Neural progenitor cell (in vitro differentiated cells): ENCODE results near the gene ANXA1. TPM values are rescaled to one million over a fixed set of nuclear protein-coding genes. Genes with fewer than 3 reads are reported as not detected.

ENCODE experiments used
- DNase-seq: peaks from one replicate; pipeline ENCODE4 v3.0.0-alpha.2; 2016; ENCODE audit warnings: low spot score
- H2AFZ ChIP-seq: fragments of 200-600 bp; sonication (generic); replicated peaks from 2 replicates; pipeline ENCODE4 v1.6.1; 2016; ENCODE audit warnings: antibody characterized with exemption
- H3F3A ChIP-seq: fragments of 200-600 bp; sonication (generic); 2 replicates; pipeline ENCODE4 v1.6.1; 2016; ENCODE audit warnings: antibody characterized with exemption, low read depth
- H3K27ac ChIP-seq: fragments of 200-600 bp; sonication (generic); 2 replicates; pipeline ENCODE4 v1.5.1; 2016; ENCODE audit warnings: mild to moderate bottlenecking
- H3K27me3 ChIP-seq: fragments of 200-600 bp; sonication (generic); 2 replicates; pipeline ENCODE4 v1.6.1; 2016; ENCODE audit warnings: mild to moderate bottlenecking, moderate library complexity
- H3K36me3 ChIP-seq: fragments of 200-600 bp; sonication (generic); 2 replicates; pipeline ENCODE4 v1.5.1; 2016
- H3K4me1 ChIP-seq: fragments of 200-600 bp; sonication (generic); 2 replicates; pipeline ENCODE4 v1.6.1; 2016; ENCODE audit warnings: mixed run types
- H3K4me2 ChIP-seq: fragments of 200-600 bp; sonication (generic); 2 replicates; pipeline ENCODE4 v1.6.1; 2016
- H3K4me3 ChIP-seq: fragments of 200-600 bp; sonication (generic); 2 replicates; pipeline ENCODE4 v1.5.1; 2016
- H3K79me2 ChIP-seq: fragments of 200-600 bp; sonication (generic); 2 replicates; pipeline ENCODE4 v1.6.1; 2016; ENCODE audit warnings: low read depth
- H3K9ac ChIP-seq: fragments of 200-600 bp; sonication (generic); 2 replicates; pipeline ENCODE4 v1.6.1; 2016
- H3K9me3 ChIP-seq: fragments of 200-600 bp; sonication (generic); 2 replicates; pipeline ENCODE4 v1.5.1; 2016; ENCODE audit warnings: low read depth
- H4K20me1 ChIP-seq: fragments of 200-600 bp; sonication (generic); 2 replicates; pipeline ENCODE4 v1.6.1; 2016; ENCODE audit warnings: low read depth
- H3K27ac Mint-ChIP-seq: 3 replicates; pipeline ENCODE4 v1.8.0; 2021; ENCODE audit warnings: mixed read lengths
- H3K27me3 Mint-ChIP-seq: 2 replicates; pipeline ENCODE4 v1.8.0; 2022; ENCODE audit warnings: low read depth, mild to moderate bottlenecking, inconsistent platforms, moderate library complexity, mixed read lengths; ENCODE audit not compliant: insufficient read depth
- H3K36me3 Mint-ChIP-seq: 3 replicates; pipeline ENCODE4 v1.8.0; 2021; ENCODE audit warnings: mixed read lengths
- H3K4me1 Mint-ChIP-seq: 3 replicates; pipeline ENCODE4 v1.8.0; 2021; ENCODE audit warnings: mixed read lengths
- H3K4me3 Mint-ChIP-seq: 3 replicates; pipeline ENCODE4 v1.8.0; 2021; ENCODE audit warnings: mild to moderate bottlenecking, moderate library complexity, mixed read lengths
- H3K9me3 Mint-ChIP-seq: 3 replicates; pipeline ENCODE4 v1.8.0; 2020; ENCODE audit warnings: mixed read lengths
- CTCF ChIP-seq: fragments of 200-600 bp; sonication (generic); IDR thresholded peaks from 2 replicates; pipeline ENCODE4 v1.5.1; 2017; ENCODE audit warnings: antibody characterized with exemption, mild to moderate bottlenecking
- EZH2 ChIP-seq: fragments of 200-600 bp; sonication (generic); IDR thresholded peaks from 2 replicates; pipeline ENCODE4 v1.6.1; 2017; ENCODE audit warnings: antibody characterized with exemption, mild to moderate bottlenecking, moderate library complexity
- EZH2phosphoT487 ChIP-seq: fragments of 200-600 bp; sonication (generic); IDR thresholded peaks from 2 replicates; pipeline ENCODE4 v1.6.1; 2017; ENCODE audit warnings: antibody characterized with exemption
- total RNA-seq: library from RNA; depleted of rRNA; stranded (reverse); fragments of >200 nt; gene quantifications from 2 replicates; pipeline ENCODE4 v1.2.3, GENCODE V29; 2015; ENCODE audit warnings: low replicate concordance

ANXA1 gene
- total RNA-seq, 1 donor from 2014 or later, result 0.47 TPM

- H3K79me2 ChIP-seq, result no peaks in the 10 kb centered on the region
- no peak for DNase-seq
- no peaks in the 10 kb centered on the region for H3K4me1 ChIP-seq
- H3K4me2 ChIP-seq, result no peak overlapping the region
- Mint-ChIP-seq H3K4me1 (peaks cover 12% of the 10 kb centered on the region), H3K36me3 (peaks cover 1% of the 10 kb centered on the region), H3K4me3 (no peak overlapping the region), H3K9me3 (peaks cover 3% of the 10 kb centered on the region), H3K27ac (no peak overlapping the region), H3K27me3 (no peaks in the 10 kb centered on the region)
- no peaks in the 10 kb centered on the region for H4K20me1 ChIP-seq
- H3K4me3 ChIP-seq, result no peak overlapping the region
- H3K9ac ChIP-seq, result no peak overlapping the region
- no peak overlapping the region for H3K27ac ChIP-seq
- no peaks in the 10 kb centered on the region for H3K36me3 ChIP-seq
- no peak for TF ChIP-seq EZH2phosphoT487
- TF ChIP-seq EZH2, result no peak
- TF ChIP-seq CTCF, result no peak
- H3K27me3 ChIP-seq, result no peaks in the 10 kb centered on the region
- no peaks in the 10 kb centered on the region for H3F3A ChIP-seq
- H3K9me3 ChIP-seq, result no peaks in the 10 kb centered on the region
- no peak overlapping the region for H2AFZ ChIP-seq
These were observed 7.8 kb upstream of the ANXA1 start for GRCh38 chr9:73143711-73144328.

GRCh38 chr9:73146111-73146815, 5.4 kb upstream of the ANXA1 start:
- Histone ChIP-seq H3K27me3 (no peaks in the 10 kb centered on the region), H3K4me3 (no peak overlapping the region), H3K79me2 (no peaks in the 10 kb centered on the region), H3K9ac (no peak overlapping the region), H3K4me1 (no peaks in the 10 kb centered on the region), H3F3A (no peaks in the 10 kb centered on the region), H4K20me1 (no peaks in the 10 kb centered on the region), H3K36me3 (no peaks in the 10 kb centered on the region), H3K9me3 (no peaks in the 10 kb centered on the region), H3K4me2 (no peak overlapping the region), H2AFZ (no peak overlapping the region), H3K27ac (no peak overlapping the region)
- no peak overlapping the region for H3K27ac Mint-ChIP-seq
- TF ChIP-seq CTCF, result no peak
- TF ChIP-seq EZH2phosphoT487, result no peak
- no peak for TF ChIP-seq EZH2
- no peak overlapping the region for H3K4me3 Mint-ChIP-seq
- peaks cover 24% of the 10 kb centered on the region for H3K4me1 Mint-ChIP-seq
- peaks cover 3% of the 10 kb centered on the region for H3K9me3 Mint-ChIP-seq
- no peak for DNase-seq
- no peaks in the 10 kb centered on the region for H3K27me3 Mint-ChIP-seq
- H3K36me3 Mint-ChIP-seq, result peaks cover 1% of the 10 kb centered on the region

- H3F3A ChIP-seq, result no peaks in the 10 kb centered on the region
- no peak overlapping the region for H3K4me2 ChIP-seq
- Mint-ChIP-seq H3K4me1 (peaks cover 38% of the 10 kb centered on the region), H3K36me3 (no peaks in the 10 kb centered on the region), H3K4me3 (no peak overlapping the region), H3K27ac (no peak overlapping the region), H3K9me3 (peaks cover 3% of the 10 kb centered on the region), H3K27me3 (no peaks in the 10 kb centered on the region)
- no peak overlapping the region for H3K4me3 ChIP-seq
- no peak overlapping the region for H2AFZ ChIP-seq
- no peak for DNase-seq
- no peak overlapping the region for H3K9ac ChIP-seq
- H3K36me3 ChIP-seq, result no peaks in the 10 kb centered on the region
- no peak for TF ChIP-seq EZH2
- no peak for TF ChIP-seq EZH2phosphoT487
- no peak for TF ChIP-seq CTCF
- H4K20me1 ChIP-seq, result no peaks in the 10 kb centered on the region
- H3K79me2 ChIP-seq, result no peaks in the 10 kb centered on the region
- H3K27me3 ChIP-seq, result no peaks in the 10 kb centered on the region
- H3K9me3 ChIP-seq, result no peaks in the 10 kb centered on the region
- H3K4me1 ChIP-seq, result peaks cover 10% of the 10 kb centered on the region
- H3K27ac ChIP-seq, result no peak overlapping the region
These were observed 3.2 kb upstream of the ANXA1 start for GRCh38 chr9:73148447-73148937.
